Measurements from ENCODE around the gene ELFN1.

The ELFN1 gene

DNA sequence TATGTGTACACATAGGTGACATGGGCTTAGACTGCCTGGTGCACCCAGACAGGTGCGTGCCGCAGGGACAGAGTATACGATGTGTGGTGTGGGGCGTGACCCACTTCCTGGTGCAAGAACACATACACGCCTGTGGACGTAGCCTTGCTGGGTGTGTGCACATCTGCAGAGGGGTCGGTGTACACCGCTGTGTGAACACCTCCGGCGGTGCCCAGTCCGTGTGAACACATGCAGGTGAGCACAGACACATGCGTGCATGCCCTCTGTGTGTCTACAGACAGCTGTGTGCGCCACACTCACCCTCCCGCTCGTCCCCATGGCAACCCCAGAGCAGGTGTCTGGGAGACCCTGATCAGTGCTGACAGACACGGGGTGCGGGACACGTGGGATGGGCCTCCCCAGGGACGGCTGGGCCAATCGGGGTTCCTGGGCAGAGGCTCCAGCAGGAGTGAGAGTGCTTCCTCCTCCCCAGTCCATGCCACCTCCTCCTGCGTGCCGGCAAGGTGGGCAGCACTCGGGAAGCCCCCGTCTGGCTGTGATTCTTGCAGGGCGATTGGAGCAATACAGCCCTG is 23.4 kb downstream of the ELFN1 start:
- in situ Hi-C loops (cut with MboI; ENCODE audit: low sequenced_read_pairs) = no loop called here

DNA sequence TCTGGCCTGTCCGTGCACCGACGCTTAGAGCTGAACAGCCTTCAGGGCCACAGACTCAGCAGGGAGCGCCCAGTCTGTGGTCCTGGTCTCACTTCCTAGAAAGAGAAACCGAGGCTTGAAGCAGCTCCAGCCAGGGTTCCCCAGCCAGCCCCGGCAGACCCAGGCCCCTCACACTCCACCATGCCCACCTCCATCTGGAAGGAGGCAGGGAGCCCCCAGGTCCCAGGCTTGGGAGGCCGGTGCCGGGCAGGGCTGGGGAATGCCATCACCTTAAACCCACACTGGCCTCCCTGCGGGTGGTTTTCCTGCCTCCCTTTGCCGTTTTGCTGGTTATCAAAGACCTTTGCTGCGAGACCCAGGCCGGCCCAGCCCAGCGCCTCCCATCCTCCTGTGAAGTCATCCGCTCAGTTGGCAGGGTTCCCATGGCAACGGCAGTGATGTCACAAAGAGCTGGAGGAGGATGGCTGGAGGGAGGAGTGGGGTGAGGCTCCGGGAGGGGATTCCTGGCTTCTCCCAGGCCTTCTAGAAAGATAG is 24.0 kb downstream of the ELFN1 start:
- in situ Hi-C loops (cut with MboI; ENCODE audit: low sequenced_read_pairs) = no loop called here

DNA sequence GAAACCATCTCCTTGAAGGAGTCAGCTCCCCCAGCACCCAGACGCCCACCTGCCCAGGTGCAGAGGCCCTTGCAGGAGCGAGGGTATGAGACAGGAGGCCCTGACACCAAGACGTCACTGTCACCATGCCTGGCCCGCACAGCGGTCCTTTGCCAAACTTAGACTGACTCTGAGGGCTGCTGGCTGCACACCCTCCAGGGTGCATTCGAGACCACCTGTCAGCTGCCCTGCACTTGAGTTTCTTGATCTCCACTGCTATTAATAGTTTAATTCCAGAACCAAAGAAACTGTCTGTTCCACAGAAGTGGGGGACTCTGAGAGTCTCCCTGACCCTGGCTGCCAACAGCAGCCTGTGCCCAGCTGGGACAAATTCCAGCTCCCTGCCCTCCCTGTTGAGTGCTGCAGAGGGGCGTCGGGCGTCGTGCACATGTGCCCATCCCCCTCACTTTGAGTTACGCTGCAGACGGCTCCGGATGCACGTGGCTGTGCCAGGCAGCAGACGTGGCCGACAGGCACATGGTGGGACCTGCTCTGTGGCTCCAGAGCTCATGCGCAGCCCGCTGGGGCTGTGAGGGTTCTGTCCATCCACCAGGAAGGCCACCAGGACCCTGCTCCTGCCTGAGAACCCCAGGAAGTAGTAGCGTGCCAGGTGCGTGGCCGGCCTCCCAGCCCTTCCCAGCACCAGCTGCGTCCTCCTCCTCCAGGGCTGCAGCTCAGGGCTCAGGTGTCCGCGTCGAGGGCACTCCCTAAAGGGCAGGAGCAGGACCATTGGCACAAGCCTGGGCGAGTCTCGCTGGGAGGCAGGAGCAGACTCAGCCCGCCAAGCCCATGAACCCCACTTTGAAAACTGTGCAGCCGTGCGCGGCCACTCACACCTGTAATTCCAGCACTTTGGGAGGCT is 24.8 kb downstream of the ELFN1 start:
- in situ Hi-C loops (cut with MboI; ENCODE audit: low sequenced_read_pairs) = no loop called here

GRCh38 chr7:1695800-1696454 is 25.9 kb downstream of the ELFN1 start:
- in situ Hi-C loops (cut with MboI; ENCODE audit: low sequenced_read_pairs) = no loop called here

- in situ Hi-C loops (cut with MboI; ENCODE audit: low sequenced_read_pairs) = no loop called here
These were observed 26.8 kb downstream of the ELFN1 start for GRCh38 chr7:1696671-1697498.

- in situ Hi-C loops (cut with MboI; ENCODE audit: low sequenced_read_pairs) = no loop called here
These were observed 27.5 kb downstream of the ELFN1 start for GRCh38 chr7:1697499-1698125.

- in situ Hi-C loops (cut with MboI; ENCODE audit: low sequenced_read_pairs) = no loop called here
These were observed 28.1 kb downstream of the ELFN1 start for GRCh38 chr7:1698201-1698600.

DNA sequence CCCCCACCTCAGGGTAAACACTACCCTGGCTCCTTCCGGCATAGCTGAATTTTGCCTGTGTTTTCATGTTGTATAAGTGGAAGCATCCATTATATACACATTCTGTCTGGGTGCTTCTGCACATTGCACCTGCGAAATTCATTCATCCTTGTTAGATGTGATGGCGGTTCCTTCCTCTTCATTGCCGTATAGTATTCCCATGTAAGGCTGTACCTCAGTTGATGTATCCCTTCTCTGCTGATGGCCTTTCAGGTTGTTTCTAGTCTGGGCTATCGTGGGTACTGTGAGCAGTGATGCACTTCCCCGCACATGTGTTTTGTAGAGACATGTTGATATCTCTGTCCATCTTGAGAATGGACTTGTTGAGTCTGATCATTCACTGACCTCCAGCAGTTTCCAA is 28.9 kb downstream of the ELFN1 start:
- in situ Hi-C loops (cut with MboI; ENCODE audit: low sequenced_read_pairs) = no loop called here

- in situ Hi-C loops (cut with MboI; ENCODE audit: low sequenced_read_pairs) = no loop called here
These were observed 30.0 kb downstream of the ELFN1 start for GRCh38 chr7:1700086-1700485.

- in situ Hi-C loops (cut with MboI; ENCODE audit: low sequenced_read_pairs) = no loop called here
These were observed 30.7 kb downstream of the ELFN1 start for GRCh38 chr7:1700536-1701333.

DNA sequence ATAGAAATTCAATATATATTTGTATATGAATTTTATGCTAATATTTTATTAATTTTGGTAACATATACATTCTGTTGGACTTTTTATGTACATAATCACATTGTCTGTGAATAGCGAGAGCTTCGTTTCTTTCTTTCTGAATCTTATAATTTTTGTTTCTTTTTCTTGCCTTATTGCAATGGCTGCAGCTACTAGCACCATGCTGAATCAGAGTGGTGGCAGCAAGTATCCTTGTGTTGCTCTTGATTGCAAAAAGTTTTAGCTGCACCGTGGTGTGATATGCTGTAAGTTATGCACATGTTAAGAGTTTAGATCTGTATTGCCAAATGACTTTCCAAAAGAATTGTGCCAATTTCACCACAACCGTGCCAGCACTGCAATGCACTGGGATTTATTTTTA is 32.6 kb downstream of the ELFN1 start:
- in situ Hi-C loops (cut with MboI; ENCODE audit: low sequenced_read_pairs) = no loop called here

GRCh38 chr7:1703441-1703840 is 33.4 kb downstream of the ELFN1 start:
- in situ Hi-C loops (cut with MboI; ENCODE audit: low sequenced_read_pairs) = no loop called here

GRCh38 chr7:1703871-1704810 is 34.1 kb downstream of the ELFN1 start:
- in situ Hi-C loops (cut with MboI; ENCODE audit: low sequenced_read_pairs) = no loop called here

DNA sequence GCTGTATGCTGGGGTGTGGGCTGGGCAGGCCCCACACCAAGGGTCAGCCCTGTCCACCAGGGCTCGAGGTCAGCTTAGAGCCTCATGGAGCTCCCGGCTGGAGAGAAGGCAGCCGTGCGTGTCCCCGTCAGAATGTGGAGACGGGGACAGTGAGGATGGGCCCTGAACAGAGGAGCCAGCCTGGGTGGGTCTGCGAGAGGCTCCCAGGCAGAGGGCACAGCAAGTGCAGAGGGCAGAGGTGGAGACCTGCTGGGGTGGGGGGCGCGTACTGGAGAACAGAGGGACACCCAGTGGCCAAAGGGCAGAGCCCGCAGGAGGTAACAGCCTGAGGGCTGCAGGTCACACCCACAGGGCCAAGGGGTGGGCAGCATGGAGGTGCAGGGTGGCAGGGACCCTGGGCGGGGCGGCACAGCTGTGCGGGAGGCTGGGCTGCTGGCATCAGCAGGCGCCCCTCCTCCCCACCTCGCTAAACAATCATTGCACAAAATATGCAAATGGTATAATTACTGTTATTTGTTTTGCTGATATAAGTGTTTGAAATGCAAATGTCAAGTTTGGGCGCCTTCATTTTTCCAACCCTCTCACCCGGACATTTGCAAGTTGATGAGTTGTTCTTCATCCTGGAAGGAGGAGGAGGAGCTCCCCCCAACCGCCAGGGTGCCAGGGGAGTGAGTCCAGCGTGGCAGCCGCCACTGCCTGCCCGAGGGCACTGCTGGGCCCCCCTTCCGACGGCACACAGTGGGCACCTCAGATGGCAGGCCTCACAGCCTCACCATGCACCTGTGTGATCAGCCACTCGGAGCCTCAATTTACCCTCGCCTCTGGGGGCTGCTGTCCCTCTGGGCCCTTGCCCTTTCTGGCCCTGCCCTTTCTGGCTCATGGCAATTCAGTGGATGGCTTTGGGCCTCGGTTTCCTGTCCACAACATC is 35.0 kb downstream of the ELFN1 start:
- in situ Hi-C loops (cut with MboI; ENCODE audit: low sequenced_read_pairs) = no loop called here

DNA sequence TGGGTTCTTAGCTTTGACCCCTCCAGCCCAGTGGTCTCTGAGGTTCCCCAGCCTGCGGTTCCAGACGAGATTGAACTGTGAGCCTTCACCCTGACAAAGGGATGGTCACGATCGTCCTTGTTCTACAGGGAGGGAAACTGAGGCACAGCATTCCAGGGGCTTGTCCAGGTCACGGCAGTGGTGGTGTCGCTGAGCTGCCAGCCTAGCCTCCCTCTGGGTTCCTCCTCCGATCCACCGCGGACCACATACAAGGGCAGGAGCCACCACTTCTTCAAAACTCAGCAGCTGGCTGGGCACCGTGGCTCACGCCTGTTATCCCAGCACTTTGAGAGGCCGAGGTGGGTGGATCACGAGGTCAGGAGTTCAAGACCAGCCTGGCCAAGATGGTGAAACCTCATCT is 35.8 kb downstream of the ELFN1 start:
- in situ Hi-C loops (cut with MboI; ENCODE audit: low sequenced_read_pairs) = no loop called here

DNA sequence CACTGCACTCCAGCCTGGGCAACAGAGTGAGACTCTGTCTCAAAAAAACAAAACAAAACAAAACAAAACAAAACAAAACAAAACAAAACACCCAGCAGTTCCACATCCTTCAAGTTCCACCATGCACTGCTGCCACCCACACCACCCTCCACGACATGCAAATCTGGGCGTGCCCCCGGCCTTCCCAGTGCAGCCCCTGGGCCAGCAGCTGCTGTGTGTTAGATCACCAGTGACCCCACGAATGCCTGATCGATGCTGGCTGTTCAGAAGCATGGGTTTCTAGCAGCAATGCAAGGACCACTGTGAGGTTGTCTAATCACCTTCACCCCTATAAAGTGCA is 36.3 kb downstream of the ELFN1 start:
- in situ Hi-C loops (cut with MboI; ENCODE audit: low sequenced_read_pairs) = no loop called here

DNA sequence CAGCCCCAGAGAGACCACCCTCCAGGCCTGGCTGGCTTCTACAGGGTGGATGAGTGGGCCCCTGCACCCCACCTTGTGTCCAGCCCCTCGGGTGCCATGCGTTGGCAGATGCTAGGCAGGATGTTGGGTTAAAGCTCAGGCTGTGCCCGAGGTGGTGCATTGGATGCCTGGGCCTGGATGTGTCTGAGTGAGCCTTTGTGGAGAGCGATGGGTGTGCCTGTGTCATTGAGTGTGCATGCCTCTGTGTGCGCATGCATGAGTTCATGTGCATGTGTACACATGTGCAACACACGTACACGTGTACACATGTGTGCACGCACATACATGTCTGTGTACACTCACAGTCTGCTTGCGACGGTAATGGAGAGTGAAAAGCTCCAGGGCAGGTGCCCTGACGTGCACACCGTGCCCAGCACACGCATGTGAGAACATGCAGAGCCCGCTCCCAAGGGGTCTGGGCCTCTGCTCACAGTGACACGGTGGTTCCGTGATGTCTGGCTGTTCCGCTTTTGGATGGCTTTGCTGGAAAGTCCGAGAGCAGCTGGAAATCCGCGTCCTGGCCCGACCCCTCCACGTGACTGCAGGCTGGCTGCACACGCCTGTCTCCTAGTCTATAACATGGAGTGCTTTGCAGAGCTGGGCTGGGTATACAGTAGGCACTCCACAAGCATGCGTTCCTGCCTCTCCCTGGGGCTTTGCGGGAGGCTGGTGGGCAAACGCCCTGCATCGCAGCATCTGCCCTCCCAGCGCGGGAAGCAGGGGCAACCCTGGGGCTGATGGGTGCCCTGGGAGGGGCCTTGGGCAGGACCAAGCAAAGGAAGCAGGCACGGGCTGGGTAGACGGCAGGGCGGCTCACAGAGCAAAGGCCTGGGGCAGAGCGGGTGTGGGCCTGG is 36.9 kb downstream of the ELFN1 start:
- in situ Hi-C loops (cut with MboI; ENCODE audit: low sequenced_read_pairs) = no loop called here
